ENCODE data around the gene LLPH.
A peak's percentile ranks its signal among the peaks of the same experiment; 100 is the strongest.

LLPH gene

DNA sequence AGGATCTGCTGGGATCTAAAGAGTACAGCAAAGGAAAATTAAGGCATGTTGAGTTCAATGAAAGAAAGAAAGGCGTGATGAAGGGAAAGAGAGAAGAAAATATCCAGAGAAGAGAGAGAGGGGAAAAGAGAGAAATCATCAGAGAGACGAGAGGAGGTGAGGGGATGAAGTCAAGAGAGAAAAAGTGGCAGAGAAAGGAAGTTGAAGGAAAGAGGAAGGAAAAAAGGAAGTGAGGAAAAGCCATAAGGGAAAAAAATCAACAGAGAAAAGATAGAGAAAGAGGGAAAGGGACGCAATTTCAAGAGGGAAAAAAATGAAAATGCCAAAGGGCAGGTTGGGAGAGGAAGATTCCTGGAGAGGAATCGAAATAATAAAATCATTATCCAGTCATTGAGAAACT lies 40.4 kb downstream of the LLPH start:
- DNase-seq (ENCODE audit: low read depth in 2 of 2) = no peak

DNA sequence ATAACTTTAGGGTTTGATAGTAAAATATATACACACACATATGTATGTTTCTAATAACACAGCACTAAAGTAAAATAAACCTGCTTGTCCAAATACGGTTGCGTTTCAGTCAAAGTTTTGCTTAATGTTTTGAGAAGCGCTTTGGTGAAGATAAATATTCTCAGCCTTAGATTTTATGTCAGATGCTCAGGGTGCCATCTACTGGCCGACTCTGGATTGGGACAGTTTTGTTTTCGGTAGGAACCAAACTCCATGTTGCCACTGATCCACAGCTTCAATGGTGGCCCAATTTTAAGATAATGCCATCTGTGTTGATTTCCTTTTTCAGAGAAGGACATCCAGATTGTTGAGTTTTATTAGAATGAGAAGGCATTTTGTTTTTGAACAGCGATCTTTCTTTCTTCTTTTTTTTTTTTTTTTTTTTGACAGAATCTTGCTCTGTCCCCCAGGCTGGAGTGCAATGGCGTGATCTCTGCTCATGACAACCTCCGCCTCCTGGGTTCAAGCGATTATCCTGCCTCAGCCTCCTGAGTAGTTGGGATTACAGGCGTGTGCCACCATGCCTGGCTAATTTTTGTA lies 43.1 kb downstream of the LLPH start:
- DNase-seq (ENCODE audit: low read depth in 2 of 2) = peak in 1 of 2 donors; percentile 20

DNA sequence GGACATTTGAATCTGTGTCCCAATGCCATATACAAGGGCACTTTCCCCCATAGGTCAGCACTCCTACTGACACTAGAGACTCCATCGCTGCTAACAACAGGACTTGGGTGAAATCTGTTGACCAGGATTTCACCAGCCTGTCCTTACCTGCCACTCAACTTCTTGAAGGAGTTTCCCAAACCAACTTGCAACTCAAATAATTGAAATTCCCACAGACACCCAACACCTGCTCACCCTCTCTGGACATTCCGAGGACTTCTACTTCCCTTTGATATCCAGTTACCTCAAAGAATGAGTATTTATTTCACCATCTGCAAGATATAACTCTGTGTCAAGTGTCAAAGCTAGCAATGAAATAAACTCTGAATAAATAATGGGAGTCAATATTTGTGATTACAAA lies 44.6 kb downstream of the LLPH start:
- no peak for DNase-seq (ENCODE audit: low read depth in 2 of 2)

DNA sequence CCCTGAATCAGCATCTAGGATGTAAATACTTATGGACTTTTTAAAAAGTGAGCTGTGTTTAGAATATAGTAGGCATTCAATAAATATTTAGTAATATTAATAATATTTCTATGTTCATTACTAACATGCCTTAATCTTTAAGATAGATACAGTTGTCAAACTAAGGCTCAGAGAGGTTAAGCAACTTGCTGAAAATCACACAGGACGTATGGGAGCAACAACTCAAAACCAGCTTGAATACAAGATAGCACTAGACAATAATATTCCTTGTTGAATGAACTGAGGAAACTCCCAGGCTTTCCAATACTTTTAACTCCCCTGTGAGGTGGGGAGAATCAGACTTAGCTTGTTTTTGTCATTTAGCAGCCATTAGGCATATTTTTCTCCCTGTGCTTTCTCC lies 45.3 kb downstream of the LLPH start:
- no peak for DNase-seq (ENCODE audit: low read depth in 2 of 2)

DNA sequence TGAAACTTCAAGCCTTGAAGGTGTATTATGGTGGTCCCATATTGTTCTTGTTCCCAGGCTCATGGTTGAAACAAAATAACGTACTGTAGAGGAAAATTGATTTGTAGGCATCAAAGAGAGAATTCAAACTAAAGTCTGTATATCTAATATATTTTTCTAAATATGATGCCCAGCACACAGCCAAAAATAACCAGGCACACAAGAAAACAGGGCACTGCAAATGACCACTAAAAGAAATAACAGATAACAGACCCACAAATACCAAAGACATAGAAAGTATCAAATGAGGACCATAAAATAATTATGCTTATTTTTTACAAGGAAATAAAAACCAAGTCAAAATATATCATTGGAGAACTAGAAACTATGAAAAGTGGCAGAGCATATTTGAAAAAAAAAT lies 46.8 kb downstream of the LLPH start:
- no peak for DNase-seq (ENCODE audit: low read depth in 2 of 2)

DNA sequence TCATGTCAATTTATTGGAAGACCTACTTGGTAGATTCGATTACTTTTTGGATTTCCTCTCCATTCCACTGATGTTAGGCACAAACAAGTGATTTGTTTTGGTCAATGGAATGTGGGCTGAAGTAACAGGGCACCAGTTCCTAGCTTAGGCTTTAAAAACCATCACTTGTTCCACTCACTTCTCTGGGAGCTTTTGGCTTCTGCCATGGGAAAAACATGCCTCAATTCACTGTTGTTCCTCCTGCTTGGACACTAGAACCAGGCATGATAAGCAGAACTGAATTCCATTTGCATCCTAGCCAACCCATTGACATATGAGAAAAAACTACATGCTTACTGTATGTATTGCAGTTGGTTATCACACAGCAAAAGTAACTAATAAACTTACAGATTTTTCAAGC lies 47.8 kb downstream of the LLPH start:
- no peak for DNase-seq (ENCODE audit: low read depth in 2 of 2)

DNA sequence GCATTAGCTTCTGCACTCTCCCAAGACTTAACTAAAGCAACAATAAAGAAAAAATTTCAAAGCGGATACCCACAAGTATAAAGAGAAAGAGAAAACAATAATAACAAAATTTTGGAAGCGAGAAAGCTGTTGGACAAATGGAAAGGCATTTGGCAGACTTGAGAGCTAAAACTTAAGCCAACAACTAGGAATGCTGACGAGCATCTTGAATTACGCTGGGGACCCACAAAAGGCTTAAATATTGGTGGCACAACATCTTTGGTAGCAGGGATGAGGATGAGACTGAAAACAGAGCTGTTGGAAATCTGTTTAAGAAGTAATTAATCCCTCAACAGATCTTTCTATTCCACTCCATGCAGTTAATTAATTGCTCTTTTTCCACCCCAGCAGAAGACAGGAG lies 49.8 kb downstream of the LLPH start:
- DNase-seq (ENCODE audit: low read depth in 2 of 2) = no peak

DNA sequence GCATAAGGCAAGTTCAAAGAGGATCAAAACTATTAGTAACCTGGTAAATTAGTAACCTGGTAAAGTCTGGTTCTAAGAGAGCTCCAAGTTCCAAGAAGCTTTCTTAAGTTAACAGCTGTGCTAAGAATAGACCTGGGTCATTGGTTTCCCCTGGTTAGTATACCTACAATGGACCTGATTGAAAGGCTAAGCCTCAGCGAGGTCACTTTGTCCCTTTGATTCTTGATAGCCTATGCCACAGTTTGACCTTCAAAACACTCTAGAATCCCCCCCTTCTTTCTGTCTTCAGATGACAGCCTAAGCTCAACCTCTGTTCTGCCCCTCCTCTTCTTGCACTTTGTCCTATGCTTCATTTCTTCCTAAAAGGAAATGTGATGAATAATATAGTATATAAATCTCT lies 53.0 kb downstream of the LLPH start:
- no peak for DNase-seq (ENCODE audit: low read depth in 2 of 2)

DNA sequence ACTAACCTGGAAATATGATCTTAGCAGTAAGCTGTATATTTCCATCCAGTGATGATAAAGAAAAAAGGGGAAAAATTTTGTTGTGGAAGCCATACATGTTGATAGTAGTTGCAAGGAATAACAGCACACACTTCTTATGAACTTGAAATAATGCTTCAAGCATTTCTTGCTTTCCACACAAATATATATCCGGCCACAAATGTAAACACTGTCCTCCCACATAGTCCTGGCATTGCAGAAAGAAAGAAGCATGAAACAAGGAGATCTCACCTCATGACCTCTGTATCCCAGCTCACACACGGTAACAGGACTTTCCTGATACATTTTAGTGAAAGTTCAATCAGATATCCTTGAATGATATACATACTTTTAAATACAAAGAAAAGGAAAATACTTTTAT lies 56.0 kb downstream of the LLPH start:
- no peak for DNase-seq (ENCODE audit: low read depth in 2 of 2)

DNA sequence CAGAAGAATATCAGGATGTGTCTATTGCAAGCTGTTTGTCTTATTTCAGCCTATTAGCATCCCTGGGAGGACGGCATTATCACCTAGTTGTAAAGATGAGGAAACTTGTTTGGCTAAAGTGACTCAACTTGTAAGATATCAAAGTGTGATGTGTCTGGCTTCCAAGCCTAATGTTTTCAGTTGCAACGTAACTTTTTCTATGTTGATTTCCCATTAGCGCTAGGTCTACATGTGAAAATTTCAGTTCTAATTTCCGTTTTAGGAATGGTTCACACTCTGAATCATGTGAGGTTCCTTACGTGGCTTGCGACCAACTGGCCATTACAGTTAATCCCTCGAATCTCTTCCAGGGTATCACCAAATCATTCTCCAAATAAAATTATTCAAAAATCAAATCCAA lies 58.0 kb downstream of the LLPH start:
- no peak for DNase-seq (ENCODE audit: low read depth in 2 of 2)

DNA sequence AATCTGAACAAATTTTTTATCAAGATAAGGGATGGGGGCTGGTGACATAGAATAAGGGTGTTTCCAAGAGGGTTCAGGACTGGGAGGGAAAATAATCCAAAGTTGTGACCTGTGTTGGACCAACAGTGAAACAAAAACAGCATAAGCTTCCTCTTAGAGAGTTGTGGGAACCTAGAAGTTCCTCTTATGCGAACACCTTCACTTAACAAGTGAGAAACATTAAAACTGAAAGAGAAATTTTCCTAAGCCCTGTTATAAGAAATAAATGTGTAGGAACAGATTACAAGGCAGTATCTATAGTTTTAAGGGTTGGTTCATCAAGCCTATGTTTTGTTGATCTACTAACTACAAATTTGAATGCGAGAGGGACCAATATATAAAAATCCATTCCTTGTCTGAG lies 58.4 kb downstream of the LLPH start:
- no peak for DNase-seq (ENCODE audit: low read depth in 2 of 2)

DNA sequence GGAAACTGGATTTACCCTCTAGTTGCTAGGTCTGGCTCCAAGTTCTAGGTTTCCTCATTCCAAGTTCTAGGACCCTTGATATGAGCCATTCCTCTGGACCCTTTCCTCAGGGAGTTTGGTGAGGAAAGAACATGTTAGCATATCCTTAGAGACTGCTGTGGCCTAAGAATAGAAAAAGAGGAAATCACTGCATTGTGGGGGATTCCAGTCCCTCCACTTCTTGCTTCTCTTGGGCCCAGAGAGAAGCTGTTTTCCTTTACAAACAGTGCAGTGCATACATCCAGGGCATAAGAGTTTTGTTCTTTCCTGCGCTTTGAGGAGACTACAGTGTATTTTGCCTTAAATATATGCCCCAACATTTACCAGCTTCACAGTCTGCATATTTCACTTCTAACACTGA lies 59.0 kb downstream of the LLPH start:
- no peak for DNase-seq (ENCODE audit: low read depth in 2 of 2)

DNA sequence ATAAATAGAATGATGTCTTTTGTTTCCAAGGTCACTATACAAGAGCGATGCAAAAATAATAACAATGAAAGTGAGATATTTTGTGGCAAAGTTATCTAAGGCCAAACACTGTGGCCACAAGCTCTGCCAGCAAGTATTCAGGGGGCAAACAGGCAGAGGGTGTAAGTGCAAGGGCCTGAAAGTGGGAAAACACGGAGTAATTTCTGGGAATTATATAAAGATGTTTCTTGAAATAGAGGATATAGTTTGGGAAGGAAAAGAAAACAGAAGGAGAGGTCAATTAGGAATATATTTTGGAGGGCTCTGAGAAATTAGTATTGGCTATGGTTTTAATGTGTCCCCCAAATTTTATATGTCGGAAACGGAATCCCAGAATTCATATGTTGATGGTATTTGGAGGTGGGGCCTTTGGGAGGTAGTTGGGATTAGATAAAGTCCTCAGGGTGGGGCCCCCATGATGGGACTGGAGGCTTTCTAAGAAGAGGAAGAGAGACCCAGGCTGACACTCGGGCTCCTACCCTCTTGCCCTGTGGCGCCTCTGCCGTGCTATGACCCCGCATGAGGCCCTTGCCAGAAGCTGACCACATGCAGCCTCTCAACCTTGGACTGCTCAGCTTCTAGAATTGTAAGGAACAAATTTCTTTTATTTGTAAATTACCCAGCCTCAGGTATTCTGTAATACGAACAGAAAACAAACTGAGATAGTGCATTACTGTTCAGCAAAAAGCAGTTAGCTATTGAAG lies 60.0 kb downstream of the LLPH start:
- DNase-seq (ENCODE audit: low read depth in 2 of 2) = no peak

DNA sequence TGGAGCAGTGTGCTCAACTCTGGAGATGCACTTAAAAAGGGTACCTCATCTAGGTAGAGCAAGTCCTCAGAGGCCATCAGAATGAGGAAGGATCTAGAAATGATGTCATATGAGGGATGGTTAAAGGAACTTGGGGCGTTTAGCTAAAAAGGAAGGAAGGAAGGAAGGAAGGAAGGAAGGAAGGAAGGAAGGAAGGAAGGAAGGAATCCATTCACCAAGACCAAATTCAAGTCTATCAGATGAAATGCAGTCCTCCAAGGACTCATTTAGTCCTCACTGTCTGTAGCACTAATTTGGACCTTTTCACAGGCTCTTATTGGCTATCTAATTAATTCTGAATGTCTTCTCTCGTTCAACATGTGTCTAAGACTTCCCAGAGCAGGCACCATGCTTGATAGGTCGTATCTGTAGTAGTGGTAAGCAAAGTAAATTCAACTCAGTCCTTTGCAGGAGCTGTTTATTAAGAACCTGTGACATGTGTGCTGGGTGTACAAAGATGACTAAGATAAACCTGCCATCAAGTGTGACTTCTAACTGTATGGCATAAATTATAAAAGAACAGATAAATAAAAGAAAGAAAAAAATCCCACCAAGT lies 63.5 kb downstream of the LLPH start:
- DNase-seq (ENCODE audit: low read depth in 2 of 2) = no peak
